Lung (tissue), 12 donors: ENCODE results near the gene ZBTB21. TPM values are rescaled to one million over a fixed set of nuclear protein-coding genes. Genes with fewer than 3 reads are reported as not detected.
A peak's percentile ranks its signal among the peaks of the same experiment; 100 is the strongest.

Experiments used
- ATAC-seq: fragments of 200-7000 bp; cut with Tn5 transposase; one replicate; pipeline ENCODE4 v1.9.1; 2020; ENCODE audit warnings: moderate number of reproducible peaks; ENCODE audit not compliant: insufficient read depth, low FRiP score
- DNase-seq, 3 donors: peaks; one replicate each; pipeline ENCODE4 v3.0.0-alpha.2; 2013 to 2017
- H3K27ac ChIP-seq, 2 donors: one replicate each; pipeline ENCODE4 v1.5.1; 2013; ENCODE audit warnings: mild to moderate bottlenecking in 2 of 2, moderate library complexity in 2 of 2, control low read depth in 1 of 2, inconsistent platforms in 1 of 2, low read depth in 1 of 2, low read length in 1 of 2
- H3K27me3 ChIP-seq, 3 donors: one replicate each; pipeline ENCODE4 v1.5.1; 2013; ENCODE audit warnings: low read length in 2 of 3; ENCODE audit not compliant: control insufficient read depth in 3 of 3, insufficient read depth in 3 of 3
- H3K36me3 ChIP-seq, 4 donors: one replicate each; pipeline ENCODE4 v1.5.1; 2013; ENCODE audit warnings: low read length in 4 of 4, mild to moderate bottlenecking in 1 of 4, moderate library complexity in 1 of 4; ENCODE audit not compliant: control insufficient read depth in 4 of 4, insufficient read depth in 4 of 4
- H3K4me1 ChIP-seq, 5 donors: one replicate each; pipeline ENCODE4 v1.5.1; 2013; ENCODE audit warnings: low read length in 5 of 5, mild to moderate bottlenecking in 2 of 5, moderate library complexity in 1 of 5; ENCODE audit not compliant: control insufficient read depth in 5 of 5, insufficient read depth in 5 of 5
- H3K4me3 ChIP-seq: one replicate; pipeline ENCODE4 v1.5.1; 2013; ENCODE audit warnings: mild to moderate bottlenecking, control low read depth, moderate library complexity
- H3K9ac ChIP-seq, 2 donors: one replicate each; pipeline ENCODE4 v1.5.1; 2013; ENCODE audit warnings: low read length in 2 of 2, control low read depth in 1 of 2; ENCODE audit not compliant: insufficient read depth in 1 of 2
- H3K9me3 ChIP-seq, 4 donors: one replicate each; pipeline ENCODE4 v1.5.1; 2013; ENCODE audit warnings: low read length in 3 of 4, mild to moderate bottlenecking in 1 of 4, moderate library complexity in 1 of 4; ENCODE audit not compliant: control insufficient read depth in 4 of 4, insufficient read depth in 3 of 4
- WGBS, 2 donors: extraction: QIAGEN DNeasy Blood & Tissue Kit; methylation state at CpG; one replicate each; pipeline ENCODE4 v1.1.7; 2013; 5-methylcytosine and 5-hydroxymethylcytosine counted together
- polyA plus RNA-seq, 2 donors: library from polyadenylated mRNA; stranded (reverse); fragments of 200-250 nt; gene quantifications; one replicate each; pipeline ENCODE4 v1.2.1, GENCODE V29; 2013
- total RNA-seq, 2 donors: library from RNA; depleted of rRNA in 1 of 2; stranded (reverse); fragments of >200 nt in 1 of 2; gene quantifications; one replicate each; pipeline ENCODE4 v1.2.1, GENCODE V29; 2014 to 2021
- TF ChIP-seq, protein P1 (sequence below): IDR thresholded peaks from 2 replicates; pipeline ENCODE4 v1.5.1; 2012; ENCODE audit warnings: mild to moderate bottlenecking; ENCODE audit errors: control extremely low read depth, extremely low read depth
- donor health status: control.
- donor health status: control.
- donor health status: Bipolar disorder and iron deficiency.
- donor health status: healthy.
- donor health status: DM: yes; HTN: yes; CAD: no.

The ZBTB21 gene
- total and polyA plus RNA-seq, 4 donors, result 3.2 to 15.4 (median 7.5) TPM

DNA sequence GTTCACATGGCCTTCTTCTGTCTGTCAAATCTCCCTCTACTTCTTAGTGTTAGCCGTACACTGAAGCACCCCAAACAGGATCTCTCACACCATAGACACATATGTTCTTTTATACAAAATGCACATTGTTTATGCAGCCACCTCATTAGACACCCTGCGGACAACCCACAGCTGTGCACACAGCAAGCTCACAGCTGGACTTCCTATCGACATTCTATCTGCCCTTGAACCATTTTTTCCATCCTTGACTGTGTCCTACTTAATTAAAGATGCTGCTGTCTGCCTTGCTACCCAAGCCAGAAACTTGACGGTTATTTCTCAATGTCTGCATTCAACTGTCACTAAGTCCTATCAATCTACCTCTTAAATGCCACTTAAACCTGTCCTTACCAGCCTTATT, 3.2 kb upstream of the ZBTB21 start:
- Histone ChIP-seq H3K27ac (no peak overlapping the region), H3K36me3 (no peaks in the 10 kb centered on the region), H3K9ac (no peak overlapping the region), H3K4me3 (no peak overlapping the region), H3K4me1 (peaks cover 0 to 4% (median 2%) of the 10 kb centered on the region in 5 donors), H3K27me3 (no peaks in the 10 kb centered on the region), H3K9me3 (peaks cover 0 to 5% (median 0%) of the 10 kb centered on the region in 4 donors)
- ATAC-seq (no peak), DNase-seq (peak; percentile 80 to 90 (median 90))
- WGBS, 2 donors, result 82 to 85% methylated on average over 4 of the region's 4 CpGs
- TF ChIP-seq, protein P1, sequence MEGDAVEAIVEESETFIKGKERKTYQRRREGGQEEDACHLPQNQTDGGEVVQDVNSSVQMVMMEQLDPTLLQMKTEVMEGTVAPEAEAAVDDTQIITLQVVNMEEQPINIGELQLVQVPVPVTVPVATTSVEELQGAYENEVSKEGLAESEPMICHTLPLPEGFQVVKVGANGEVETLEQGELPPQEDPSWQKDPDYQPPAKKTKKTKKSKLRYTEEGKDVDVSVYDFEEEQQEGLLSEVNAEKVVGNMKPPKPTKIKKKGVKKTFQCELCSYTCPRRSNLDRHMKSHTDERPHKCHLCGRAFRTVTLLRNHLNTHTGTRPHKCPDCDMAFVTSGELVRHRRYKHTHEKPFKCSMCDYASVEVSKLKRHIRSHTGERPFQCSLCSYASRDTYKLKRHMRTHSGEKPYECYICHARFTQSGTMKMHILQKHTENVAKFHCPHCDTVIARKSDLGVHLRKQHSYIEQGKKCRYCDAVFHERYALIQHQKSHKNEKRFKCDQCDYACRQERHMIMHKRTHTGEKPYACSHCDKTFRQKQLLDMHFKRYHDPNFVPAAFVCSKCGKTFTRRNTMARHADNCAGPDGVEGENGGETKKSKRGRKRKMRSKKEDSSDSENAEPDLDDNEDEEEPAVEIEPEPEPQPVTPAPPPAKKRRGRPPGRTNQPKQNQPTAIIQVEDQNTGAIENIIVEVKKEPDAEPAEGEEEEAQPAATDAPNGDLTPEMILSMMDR, result no peak

DNA sequence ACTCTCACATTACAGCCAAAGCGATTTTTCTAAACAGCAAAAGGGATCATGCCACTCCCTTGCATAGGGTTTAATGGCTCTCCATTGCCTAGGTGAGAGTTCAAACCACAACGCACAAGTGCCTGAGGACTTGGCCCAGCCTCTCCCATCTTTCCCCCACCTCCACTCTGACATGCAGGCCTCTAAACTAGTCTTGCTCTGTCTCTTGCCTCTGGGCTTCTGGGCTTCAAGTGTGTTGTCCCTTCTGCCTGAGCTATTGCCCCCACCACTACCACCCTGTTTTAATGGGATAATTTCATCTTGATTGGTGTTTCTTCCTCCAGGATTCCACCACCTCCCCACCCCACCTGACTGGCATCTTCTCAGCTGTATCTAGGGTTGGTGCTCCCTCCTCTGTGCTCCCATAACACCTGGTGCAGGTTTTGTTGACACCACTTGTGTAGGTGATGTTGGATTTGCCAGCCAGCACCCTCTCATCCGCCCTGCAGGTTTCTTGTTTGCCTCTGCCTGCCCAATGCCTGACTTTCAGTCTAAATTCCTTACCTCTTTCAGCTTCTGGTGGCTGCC, 2.7 kb upstream of the ZBTB21 start:
- H3K4me1 ChIP-seq, result peaks cover 0 to 4% (median 2%) of the 10 kb centered on the region in 5 donors
- H3K27ac ChIP-seq, result no peak overlapping the region
- H3K27me3 ChIP-seq, result no peaks in the 10 kb centered on the region
- no peaks in the 10 kb centered on the region for H3K36me3 ChIP-seq
- TF ChIP-seq, protein P1, result no peak
- no peak overlapping the region for H3K9ac ChIP-seq
- ATAC-seq, result no peak
- 93 to 95% methylated on average over 3 of the region's 3 CpGs for WGBS, 2 donors
- no peak overlapping the region for H3K4me3 ChIP-seq
- DNase-seq, result no peak
- H3K9me3 ChIP-seq, result peaks cover 0 to 5% (median 0%) of the 10 kb centered on the region in 4 donors

DNA sequence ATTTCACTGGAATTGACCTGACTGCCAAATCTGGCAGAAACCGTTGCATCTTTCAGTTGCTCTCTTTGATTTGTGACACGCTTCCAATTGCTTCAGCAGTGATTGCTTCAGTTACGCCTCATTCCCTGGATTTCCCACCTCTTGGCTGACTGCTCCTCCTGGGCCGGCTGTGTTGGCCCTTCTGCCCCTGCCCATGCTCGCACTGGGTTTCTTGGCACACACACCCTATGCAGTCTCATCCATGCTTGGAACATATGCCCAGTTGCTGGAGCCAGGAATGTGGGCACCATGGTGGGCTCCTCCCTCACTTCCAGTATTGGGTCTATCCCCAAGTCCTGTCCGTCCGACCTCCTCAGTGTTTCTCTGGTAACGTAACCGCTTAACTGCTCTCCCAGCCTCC, 2.2 kb upstream of the ZBTB21 start:
- TF ChIP-seq, protein P1, result no peak
- Histone ChIP-seq H3K27me3 (no peaks in the 10 kb centered on the region), H3K9ac (no peak overlapping the region), H3K4me3 (no peak overlapping the region), H3K27ac (no peak overlapping the region), H3K9me3 (peaks cover 0 to 5% (median 0%) of the 10 kb centered on the region in 4 donors), H3K4me1 (peaks cover 0 to 4% (median 2%) of the 10 kb centered on the region in 5 donors), H3K36me3 (peaks cover 0 to 1% (median 0%) of the 10 kb centered on the region in 4 donors)
- ATAC-seq, result no peak
- no peak for DNase-seq
- 94 to 96% methylated on average over 9 of the region's 9 CpGs for WGBS, 2 donors
